Astrocyte (in vitro differentiated cells and primary cell): ENCODE results near the gene CRYBB1.

Experiments
- EZH2 ChIP-seq: IDR thresholded peaks from 2 replicates; pipeline ENCODE4 v1.6.1; 2012; ENCODE audit warnings: mild to moderate bottlenecking, low read length, inconsistent platforms; ENCODE audit not compliant: insufficient read depth
- TF ChIP-seq, protein P1 (sequence below): IDR thresholded peaks from 2 replicates; pipeline ENCODE4 v1.5.1; 2011; ENCODE audit warnings: low read depth, mild to moderate bottlenecking, inconsistent platforms, low read length, moderate library complexity; ENCODE audit not compliant: insufficient read depth

DNA sequence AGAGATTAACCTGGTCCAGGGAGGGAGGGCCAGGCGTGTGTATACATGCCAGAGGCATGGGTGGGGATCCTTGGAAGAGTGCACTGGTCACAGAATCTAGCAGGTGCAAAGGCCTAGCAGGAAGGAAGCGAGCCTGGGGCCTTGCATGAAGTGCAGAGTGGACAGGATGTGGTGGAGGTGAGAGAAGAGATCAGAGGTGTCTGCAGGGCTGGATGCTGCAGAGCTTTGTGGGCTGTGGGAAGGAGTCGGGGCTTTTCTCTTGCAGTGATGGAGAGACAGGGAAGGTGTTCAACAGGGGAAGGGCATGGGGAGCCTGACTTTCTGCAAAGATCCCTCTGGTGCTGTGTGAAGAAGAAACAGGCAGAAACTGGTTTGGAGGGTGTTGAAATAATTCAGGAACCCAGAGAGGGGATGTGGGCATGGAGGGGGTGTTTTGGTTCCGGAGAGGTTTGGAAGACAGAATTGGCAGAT is 25.4 kb downstream of the CRYBB1 start:
- TF ChIP-seq, protein P1, sequence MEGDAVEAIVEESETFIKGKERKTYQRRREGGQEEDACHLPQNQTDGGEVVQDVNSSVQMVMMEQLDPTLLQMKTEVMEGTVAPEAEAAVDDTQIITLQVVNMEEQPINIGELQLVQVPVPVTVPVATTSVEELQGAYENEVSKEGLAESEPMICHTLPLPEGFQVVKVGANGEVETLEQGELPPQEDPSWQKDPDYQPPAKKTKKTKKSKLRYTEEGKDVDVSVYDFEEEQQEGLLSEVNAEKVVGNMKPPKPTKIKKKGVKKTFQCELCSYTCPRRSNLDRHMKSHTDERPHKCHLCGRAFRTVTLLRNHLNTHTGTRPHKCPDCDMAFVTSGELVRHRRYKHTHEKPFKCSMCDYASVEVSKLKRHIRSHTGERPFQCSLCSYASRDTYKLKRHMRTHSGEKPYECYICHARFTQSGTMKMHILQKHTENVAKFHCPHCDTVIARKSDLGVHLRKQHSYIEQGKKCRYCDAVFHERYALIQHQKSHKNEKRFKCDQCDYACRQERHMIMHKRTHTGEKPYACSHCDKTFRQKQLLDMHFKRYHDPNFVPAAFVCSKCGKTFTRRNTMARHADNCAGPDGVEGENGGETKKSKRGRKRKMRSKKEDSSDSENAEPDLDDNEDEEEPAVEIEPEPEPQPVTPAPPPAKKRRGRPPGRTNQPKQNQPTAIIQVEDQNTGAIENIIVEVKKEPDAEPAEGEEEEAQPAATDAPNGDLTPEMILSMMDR: no peak
- no peak for TF ChIP-seq EZH2
